Mucosa of gallbladder (tissue), 1 donor: Measurements from ENCODE around the gene C10orf143. TPM values are rescaled to one million over a fixed set of nuclear protein-coding genes. Genes with fewer than 3 reads are reported as not detected.
"Not testable (repeated sequence)": the region's sequence is repeated elsewhere in the genome, so short reads cannot be mapped to it uniquely, and the experiment has no call there.

Experiments
- DNase-seq: peaks from one replicate; pipeline ENCODE4 v3.0.0-alpha.2; 2020; ENCODE audit warnings: low spot score
- total RNA-seq: library from RNA; stranded (reverse); gene quantifications from one replicate; pipeline ENCODE4 v1.2.1, GENCODE V29; 2021
- donor health status: DM: no; HTN: no; CAD: no.

Gene C10orf143
- total RNA-seq, 1 donor from 2014 or later = 4.8 TPM

DNA sequence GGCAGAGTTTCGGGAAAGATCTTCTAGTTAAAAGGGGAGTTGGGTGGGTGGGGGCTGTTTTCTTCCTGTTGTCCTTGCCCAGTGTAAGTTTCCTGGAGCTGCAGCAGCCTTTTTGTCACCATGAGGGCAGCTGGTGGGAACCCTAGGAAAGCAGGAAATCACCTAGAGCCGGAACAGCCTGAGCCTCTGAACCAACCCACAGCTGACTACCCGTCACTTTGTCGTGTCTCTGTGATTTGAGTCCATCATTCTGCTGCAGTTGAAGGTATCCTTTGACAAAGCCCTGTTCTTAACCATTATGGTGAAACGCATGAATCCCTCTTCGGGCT, 1.2 kb upstream of the C10orf143 start:
- no peak for DNase-seq

DNA sequence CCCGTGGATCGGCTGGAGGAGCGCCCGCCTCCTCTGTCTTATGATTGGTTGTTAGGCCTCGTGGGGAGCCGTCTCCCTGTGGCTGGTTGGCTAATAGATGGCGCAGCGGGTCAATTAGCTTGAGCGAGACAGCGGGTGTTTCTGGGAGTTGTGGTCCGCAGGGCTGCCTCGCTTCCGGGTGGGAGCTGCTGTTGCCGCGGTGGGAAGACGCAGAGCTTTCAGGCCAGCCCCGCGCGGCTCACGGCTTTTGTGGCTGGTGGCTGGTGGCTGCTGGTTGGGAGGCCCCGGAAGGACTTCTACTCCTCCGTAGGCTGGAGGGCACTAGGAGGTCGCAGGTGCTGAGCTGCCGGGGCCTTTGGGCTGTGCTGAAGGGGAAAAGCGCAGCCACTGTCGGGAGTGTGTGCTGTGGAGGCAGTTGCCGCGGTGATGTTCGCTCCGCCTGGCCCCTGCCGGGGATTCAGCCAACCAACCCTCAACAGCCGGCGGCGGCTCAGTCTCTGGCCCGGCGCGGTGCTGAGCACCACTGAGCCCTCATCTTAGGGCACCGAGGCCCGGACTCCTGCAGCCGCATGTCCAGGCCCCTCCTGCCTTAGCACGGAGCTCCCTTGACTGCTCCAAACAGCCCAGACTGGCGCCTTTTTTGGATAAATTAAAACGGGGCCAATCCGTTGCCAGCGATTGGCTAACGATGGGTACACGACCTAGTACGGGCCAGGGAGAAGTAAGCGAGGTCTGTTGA, 652 bp upstream of the C10orf143 start:
- peak; percentile 97 for DNase-seq

DNA sequence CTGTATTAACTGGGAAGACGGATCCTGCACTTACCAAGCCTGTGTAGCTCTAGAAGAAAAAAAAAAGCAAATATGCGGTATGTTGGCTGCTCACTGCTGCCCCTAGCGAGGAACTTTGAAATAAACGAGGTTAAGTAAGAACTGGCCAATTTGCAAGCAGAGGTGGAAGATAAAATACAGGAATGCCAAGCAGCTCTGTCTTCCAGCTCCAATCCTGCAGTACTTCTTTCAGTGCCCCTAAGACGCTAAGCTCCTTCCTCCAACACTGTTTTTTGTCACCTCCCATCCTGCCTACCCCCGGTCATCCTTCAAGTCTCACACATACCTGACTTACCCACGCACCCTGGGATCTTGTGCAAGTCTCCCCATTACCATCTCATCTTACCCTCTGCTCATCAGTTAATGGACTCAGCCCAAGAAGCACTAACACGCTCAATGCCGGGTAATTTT, 809 bp downstream of the C10orf143 start:
- DNase-seq = peak; percentile 90

DNA sequence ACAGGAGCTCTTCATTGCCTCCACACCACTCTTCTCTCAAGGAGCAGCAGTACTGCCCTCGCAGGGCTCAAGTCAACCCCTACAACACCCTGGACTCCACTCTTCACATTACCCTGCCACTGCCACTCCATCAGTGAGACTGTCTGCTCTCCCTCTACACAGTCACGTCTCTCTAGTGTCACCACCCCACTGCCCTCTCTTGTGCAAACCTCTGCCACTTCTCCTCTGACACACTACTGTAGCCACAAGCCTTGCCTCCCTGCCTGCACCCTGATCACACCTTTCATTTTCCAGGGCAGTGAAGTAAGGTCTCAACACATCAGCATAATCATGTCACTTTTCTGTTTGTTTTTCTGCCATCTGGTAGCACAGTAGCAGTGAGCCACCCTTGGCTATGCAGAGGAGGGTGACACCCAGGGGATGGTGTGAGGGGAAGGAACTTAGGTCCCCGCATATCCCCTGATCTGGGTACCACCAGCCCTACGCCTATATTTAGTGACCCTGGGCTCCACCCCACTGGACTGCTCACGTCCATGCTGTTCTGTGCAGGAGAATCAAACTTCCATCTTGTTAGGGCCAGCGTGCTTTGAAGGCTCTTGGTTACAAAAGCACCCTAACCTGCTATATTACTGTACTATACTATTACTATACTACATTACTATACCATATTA, 1.6 kb downstream of the C10orf143 start:
- DNase-seq = no peak

DNA sequence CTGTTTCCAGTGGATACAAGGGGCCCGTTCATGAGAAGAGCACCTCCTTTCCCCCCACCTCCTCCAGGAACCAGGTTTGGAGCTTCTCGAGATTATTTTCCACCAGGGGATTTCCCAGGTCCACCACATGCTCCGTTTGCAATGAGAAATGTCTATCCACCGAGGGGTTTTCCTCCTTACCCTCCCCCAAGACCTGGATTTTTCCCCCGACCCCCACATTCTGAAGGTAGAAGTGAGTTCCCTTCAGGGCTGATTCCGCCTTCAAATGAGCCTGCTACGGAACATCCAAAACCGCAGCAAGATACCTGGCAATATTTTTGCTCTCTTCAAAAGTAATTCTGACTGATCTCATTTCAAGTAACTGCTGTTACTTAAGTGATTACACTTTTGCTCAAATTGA, 2.5 kb downstream of the C10orf143 start:
- DNase-seq = not testable (repeated sequence)

DNA sequence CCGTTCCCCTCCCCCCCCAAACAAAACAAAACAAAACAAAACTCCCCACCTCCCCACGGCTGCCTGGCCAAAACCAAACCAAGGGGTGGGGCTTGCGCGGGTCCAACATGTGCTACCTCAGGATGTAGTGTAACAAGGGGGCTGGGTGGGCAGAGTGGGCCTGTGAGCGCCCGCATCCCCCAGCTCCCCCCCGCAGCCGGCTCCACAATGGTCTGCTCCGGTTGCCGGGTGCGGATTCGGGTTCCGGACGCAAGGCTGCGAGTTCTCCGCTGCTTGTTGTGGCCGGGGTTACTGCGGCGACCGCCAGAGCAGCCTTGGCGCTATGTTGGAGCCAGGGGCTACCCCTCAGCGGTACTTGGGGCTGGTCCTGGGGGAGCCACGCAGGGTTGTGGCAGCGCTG, 4.9 kb downstream of the C10orf143 start:
- no peak for DNase-seq

DNA sequence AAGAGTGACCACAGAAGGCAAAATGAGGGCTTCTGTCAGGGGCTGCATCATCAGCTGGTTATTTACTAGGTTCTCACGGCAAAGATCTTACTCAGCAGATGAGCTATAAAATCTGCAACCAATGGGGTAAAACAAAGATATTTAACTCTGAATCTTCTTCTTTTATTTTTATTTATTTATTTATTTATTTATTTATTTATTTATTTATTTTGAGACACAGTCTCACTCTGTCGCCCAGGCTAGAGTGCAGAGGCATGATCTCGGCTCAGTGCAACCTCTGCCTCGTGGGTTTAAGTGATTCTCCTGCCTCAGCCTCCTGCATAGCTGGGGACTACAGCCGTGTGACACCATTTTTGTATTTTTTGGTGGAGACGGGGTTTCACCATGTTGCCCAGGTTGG, 11.3 kb downstream of the C10orf143 start:
- DNase-seq = no peak

DNA sequence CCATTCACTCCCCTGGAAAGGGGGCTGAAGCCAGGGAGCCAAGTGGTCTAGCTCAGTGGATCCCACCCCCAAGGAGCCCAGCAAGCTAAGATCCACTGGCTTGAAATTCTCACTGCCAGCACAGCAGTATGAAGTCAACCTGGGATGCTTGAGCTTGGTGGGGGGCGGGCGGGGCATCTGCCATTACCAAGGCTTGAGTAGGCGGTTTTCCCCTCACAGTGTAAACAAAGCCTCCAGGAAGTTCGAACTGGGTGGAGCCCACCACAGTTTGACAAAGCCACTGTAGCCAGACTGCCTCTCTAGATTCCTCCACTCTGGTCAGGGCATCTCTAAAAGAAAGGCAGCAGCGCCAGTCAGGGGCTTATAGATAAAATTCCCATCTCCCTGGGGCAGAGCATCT, 20.1 kb downstream of the C10orf143 start:
- DNase-seq = not testable (repeated sequence)

DNA sequence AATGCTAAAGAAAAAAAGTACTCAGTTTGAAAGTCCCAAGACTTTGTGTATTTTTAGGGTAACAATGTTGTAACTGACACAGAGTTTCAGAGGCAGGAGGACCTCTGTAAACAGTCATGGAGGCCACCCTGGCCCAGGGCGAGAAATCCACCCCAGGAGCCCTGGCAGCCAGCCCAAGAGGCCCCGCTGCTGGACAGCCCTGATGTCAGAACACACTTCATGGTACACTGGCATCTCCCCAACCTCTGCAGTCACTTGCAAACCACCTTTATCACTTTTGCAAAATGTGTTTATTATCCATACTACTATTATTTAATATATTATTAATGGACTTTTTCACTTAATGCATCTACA, 30.2 kb downstream of the C10orf143 start:
- DNase-seq = no peak

DNA sequence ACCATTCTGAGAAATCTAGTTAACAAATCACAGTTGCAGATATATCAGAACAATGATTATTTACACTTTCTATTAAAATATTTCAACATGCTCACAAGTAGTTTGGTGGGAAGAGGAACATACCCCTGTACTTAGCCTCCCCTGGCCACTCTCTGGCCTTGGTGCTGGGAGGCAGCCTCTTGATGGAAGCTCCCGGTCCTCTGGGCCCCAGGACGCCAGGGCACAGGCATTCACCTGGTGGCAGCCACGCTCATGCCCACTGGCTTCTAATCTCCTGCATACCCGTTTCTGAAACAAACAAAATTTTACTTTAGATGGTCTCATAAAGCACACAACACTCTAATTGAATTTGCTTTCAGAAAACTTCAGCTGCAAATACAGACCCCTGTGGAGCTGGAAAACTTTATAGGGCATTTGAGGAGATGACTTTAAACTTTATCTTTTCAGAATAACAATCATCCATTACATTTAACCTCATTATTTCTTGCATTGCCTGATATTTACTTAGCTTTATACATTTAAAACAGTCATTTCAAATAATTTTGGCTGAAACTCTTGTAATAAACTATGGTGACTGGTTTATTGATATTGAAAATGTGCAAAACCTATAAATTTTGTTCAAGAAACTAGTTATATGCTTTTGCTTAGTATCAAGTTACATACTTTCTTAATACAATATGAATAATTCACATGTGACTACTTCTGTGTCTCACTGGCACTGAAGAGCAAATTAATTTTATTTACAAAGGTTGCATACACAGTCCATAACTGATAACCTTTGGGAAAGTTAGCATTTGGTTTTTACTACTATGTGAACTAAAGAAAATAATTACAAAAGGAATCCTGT, 30.8 kb downstream of the C10orf143 start:
- no peak for DNase-seq

DNA sequence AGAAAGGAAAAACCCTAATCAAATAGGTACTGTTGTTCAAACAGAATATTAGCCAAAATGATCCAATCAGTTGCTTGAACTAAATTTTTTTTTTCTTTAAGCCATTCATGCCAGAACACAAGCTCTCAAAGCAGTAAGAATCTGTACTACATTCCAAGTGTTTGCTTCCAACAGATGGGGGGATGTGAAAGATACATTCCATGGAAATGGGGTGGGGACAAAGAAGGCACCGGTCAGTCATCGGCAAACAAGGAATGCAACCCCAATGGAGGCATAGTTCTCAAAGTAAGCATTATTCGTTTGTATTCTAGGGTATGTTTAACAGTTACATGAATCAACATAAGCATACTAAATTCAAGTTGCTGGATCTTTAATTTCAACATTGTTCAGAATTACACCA, 32.5 kb downstream of the C10orf143 start:
- no peak for DNase-seq

DNA sequence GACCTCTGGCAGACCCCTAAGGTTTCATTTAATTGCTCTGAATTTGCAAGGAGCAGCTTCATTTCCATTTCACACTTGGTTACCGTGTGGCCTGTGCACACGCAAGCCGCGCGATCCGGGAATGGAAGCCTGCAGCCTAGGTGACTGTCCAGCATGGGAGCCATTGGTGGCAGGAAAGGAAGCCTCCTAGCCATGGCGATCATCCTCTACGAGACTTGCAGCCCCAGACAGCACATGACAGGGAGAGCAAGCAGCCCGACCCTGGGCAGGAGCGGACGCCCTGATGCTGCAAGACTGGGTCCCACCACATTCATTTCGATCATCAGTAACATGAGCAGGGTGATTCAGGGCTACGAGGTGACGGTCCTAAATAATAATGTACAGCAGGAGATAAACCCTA, 33.9 kb downstream of the C10orf143 start:
- no peak for DNase-seq

DNA sequence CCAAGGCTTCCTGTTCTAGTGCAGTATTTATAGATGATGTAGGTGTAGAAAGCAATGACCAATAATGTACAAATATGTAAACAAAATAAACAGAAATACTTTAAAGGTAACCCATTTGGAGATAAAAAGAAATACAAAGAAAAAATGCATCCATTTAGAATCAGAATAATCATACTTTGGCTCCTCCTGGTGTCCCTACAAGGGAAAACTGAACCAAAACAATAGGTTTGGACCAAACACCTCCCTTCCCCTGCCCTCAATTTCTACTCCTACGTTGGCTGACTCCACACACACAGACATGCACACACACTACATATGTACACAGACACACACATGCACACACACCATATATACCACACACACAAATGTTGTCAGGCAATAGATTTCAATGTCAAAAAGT, 36.0 kb downstream of the C10orf143 start:
- DNase-seq = no peak

DNA sequence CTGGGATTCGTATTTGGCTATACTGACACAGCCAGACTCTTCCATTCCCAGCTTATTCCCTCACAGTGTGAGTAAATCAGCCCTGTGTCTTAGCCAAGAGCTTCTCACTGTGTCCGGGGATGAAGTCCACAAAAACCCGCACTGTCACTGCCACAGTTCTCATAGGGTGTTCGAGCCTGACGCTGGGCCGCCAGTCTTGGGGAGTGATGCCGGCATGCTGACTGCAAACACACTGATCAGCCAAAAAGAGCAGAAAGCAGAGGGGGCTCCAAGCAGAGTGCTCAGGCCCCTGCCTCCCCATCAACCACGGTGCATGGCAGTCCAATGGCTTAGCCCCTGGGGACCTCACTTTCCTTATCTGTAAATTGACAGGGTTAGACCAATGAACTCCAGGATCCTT, 36.7 kb downstream of the C10orf143 start:
- DNase-seq = no peak

DNA sequence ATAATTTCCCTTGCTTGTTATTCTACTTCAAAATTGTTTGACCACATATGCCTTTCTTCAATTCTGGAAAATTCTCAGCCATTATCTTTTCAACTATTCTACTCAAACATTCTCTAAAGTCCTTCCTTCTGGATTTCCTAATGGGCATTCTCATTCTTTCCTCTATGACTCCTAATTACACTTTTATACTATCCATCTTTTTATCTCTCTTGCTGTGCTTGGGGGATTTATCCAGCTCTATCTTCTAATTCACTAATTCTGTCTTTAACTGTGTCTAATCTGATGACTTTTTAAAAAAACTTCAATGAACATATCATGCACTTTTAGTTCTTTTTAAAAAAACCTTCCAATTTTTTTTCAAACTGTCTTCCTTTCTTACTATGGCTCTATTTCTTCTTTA, 38.4 kb downstream of the C10orf143 start:
- no peak for DNase-seq

DNA sequence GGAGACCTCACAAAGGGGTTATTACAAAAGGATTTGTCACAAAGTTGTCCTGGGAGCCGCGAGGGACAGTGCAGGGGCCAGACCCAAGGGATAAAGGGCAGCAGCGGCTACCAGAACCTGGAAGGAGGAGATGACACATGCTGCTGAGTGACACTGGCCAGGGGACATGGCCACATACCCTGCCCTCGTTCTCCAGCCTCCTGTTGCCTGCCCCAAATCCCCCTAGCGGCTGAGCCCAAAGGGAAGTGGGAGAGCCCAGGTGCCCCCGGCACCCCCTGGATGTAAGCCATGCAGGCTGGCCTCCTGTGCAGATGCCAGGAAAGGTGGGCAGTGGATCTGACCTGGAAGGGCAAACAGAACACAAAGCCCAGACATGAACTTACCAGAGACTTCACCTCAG, 42.7 kb downstream of the C10orf143 start:
- no peak for DNase-seq

DNA sequence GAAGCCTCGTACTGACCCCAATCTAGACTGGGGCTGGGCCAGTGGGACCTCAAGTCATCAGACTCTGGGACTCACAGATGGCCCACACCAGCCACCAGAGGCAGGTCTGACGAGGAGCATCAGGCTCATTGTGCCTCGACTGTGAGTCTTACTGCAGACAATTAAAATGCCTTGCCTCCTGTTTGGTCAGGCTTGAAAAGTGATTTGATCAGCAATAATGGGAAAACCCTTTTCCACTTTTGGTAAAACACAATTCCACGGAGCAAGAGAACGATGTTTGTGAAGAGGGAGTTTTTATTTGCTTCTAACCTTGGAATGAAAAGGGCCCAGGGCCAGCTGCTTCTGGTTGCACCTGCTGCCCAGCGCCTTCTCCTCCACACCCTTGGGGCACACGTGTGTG, 43.9 kb downstream of the C10orf143 start:
- DNase-seq = no peak

DNA sequence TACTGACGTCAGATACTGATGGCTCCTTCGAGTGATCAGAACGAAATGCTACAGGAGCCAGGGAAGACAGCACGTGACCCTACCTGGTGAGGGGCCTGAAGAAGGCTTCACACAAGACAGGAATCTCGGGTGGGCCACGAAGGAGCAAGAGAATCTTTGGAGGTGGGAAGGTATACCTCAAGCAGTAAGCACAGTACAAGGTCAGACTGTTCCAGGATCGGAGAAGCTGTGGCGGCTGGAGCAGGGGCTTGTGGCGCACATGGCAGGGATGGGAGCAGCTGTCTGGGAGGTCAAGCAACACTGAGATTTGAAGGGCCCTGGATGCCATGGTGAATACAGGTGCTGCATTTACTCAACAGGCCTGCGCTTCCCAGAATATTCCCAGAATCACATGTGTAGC, 45.4 kb downstream of the C10orf143 start:
- DNase-seq = no peak

DNA sequence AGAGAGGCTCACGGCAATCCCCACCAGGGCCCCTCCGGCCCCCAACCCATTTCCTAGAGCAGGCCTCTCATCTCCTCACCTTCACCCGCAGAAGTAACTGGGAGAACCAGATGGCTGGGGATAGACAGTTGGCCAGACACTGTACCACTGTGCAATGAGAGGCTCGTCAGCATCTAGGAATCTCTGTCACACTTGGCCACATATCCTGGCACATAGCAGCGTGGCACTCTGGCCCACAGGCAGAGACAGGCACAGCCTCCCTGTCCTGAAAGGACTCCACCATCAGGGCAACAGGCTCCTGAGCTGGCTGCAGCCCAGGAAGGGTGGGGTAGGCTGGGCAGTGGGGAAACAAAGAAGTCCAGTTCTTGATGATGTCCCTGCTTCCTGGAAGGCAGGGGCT, 45.8 kb downstream of the C10orf143 start:
- DNase-seq = no peak

DNA sequence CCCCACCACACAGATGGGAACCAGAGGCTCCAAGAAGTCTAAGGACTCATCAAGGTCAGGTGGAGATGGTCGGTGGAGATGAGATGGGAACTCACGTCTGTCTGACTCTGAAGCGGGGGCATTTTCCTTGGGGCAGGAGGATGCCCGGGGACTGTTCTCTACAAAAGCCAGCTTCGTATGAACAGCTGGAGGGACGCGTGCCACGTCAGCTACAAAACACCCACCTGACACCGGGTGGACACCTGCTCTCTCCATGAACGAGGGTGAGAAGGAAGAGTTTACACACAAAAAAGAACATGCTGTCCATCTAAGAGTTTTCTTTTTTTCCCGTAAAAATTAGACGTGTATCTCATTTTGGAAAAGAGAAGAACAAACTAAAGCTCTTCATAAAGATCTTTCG, 47.7 kb downstream of the C10orf143 start:
- no peak for DNase-seq

DNA sequence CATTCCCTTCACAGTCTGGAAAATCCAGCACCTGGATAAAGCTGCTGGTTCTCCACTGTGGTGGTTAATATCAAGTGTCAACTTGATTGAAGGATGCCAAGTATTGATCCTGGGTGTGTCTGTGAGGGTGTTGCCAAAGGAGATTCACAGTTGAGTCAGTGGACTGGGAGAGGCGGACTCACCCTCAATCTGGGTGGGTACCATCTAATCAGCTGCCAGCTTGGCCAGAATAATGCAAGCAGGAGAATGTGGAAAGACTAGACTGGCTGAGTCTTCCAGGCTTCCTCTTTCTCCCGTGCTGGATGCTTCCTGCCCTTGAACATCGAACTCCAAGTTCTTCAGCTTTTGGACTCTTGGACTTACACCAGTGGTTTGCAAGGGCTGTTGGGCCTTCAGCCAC, 48.4 kb downstream of the C10orf143 start:
- peak; percentile 63 for DNase-seq

DNA sequence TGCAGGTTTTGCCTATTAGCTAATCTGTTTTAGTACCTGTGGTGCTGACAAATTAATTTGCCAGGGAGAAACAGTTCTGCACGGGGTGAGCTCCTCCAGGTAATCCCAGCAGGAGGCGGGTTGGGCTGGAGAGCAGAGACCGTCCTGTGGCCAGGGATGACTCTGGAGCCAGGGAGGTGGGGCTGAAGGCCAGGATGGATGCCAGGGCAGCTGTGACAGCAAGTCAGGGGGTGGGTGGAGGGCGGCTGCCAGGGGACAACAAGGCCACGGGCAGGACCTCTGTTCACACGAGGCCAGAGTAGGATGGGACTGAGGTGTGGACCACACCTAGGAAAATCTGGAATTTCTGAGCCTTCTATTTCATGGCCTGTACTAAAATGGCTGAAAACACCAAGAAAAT, 48.9 kb downstream of the C10orf143 start:
- DNase-seq = no peak

DNA sequence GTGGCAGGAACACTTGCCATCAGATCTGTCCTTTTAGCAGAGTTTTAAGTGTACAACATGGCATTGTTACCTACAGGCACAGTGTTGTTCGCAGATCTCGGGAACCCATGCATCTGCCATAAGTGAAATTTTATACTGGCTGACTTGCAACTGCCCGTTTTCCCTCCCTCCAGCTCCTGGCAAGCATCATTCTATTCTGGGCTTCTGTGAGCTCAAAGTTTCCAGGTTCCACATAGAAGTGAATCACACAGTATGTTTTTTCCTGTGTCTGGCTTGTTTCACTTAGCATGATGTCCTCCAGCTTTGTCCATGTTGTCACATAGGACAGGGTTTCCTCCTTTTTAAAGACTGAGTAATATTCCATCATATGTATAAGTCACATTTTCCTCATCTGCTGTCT, 56.6 kb downstream of the C10orf143 start:
- DNase-seq = no peak
